Colonic mucosa (tissue), 4 donors: ENCODE measurements around the gene POU3F4. TPM values are rescaled to one million over a fixed set of nuclear protein-coding genes. Genes with fewer than 3 reads are reported as not detected.
A peak's percentile ranks its signal among the peaks of the same experiment; 100 is the strongest.

Experiments
- DNase-seq: peaks from one replicate; pipeline ENCODE4 v3.0.0-alpha.2; 2020
- H3K27ac ChIP-seq: fragments of 200-600 bp; one replicate; pipeline ENCODE4 v1.8.0; 2021
- H3K27me3 ChIP-seq: fragments of 200-600 bp; one replicate; pipeline ENCODE4 v1.8.0; 2021
- H3K36me3 ChIP-seq: fragments of 200-600 bp; one replicate; pipeline ENCODE4 v1.8.0; 2021
- H3K4me1 ChIP-seq: fragments of 200-600 bp; one replicate; pipeline ENCODE4 v1.8.0; 2021; ENCODE audit warnings: mild to moderate bottlenecking
- H3K4me3 ChIP-seq: fragments of 200-600 bp; one replicate; pipeline ENCODE4 v1.8.0; 2021
- H3K9ac ChIP-seq, 2 donors: one replicate each; pipeline ENCODE4 v1.7.0; 2013; ENCODE audit warnings: control low read depth in 2 of 2, low read depth in 2 of 2, low read length in 2 of 2
- H3K9me3 ChIP-seq: fragments of 200-600 bp; one replicate; pipeline ENCODE4 v1.8.0; 2021
- intact Hi-C: fragments of 100-400 bp; cut with DNase I; formaldehyde crosslinking; loops from one replicate; pipeline ENCODE4 v1.14.1; 2022
- total RNA-seq, 2 donors: library from RNA; stranded (reverse); fragmentation: NEBNext Ultra II Directional in 1 of 2; extraction: Animal tissue kit (Norgen Biotek cat#: 25700) in 1 of 2; gene quantifications; one replicate each; pipeline ENCODE4 v1.2.1, GENCODE V29; 2021
- TF ChIP-seq, protein P1 (sequence below): fragments of 200-600 bp; IDR thresholded peaks from one replicate; pipeline ENCODE4 v1.8.0; 2022; ENCODE audit warnings: antibody characterized with exemption, mild to moderate bottlenecking
- donor health status: healthy.
- donor health status: DM: no; HTN: no; CAD: no.
- donor health status: DM: no; HTN: no; CAD: no.

The POU3F4 gene
- total RNA-seq, 2 donors from 2014 or later = not detected

DNA sequence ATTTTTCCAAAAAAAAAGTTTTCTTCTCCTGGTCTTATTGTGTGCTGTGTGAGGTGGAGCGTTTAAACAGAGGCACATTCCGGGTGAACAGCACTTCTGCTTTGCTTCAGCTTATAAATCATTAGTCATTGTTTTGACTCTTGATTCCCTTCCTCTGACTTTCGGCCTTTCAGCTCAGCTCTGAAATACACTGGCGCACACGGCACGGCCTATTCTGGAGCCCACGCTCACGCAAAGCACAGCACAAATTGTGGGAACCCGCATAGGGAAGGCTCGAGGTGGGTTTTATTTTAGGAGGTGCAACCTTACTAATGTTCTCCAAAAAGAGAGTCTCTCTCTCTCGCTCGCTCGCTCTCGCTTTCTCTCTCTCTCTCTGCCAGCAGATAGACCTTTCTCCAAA is 4.0 kb downstream of the POU3F4 start:
- no peak for DNase-seq
- Histone ChIP-seq H3K9ac (no peak overlapping the region), H3K36me3 (no peaks in the 10 kb centered on the region), H3K4me1 (no peaks in the 10 kb centered on the region), H3K27me3 (peaks cover 31% of the 10 kb centered on the region), H3K4me3 (no peak overlapping the region), H3K27ac (no peak overlapping the region), H3K9me3 (no peaks in the 10 kb centered on the region)
- intact Hi-C loops = no loop called here
- TF ChIP-seq, protein P1, sequence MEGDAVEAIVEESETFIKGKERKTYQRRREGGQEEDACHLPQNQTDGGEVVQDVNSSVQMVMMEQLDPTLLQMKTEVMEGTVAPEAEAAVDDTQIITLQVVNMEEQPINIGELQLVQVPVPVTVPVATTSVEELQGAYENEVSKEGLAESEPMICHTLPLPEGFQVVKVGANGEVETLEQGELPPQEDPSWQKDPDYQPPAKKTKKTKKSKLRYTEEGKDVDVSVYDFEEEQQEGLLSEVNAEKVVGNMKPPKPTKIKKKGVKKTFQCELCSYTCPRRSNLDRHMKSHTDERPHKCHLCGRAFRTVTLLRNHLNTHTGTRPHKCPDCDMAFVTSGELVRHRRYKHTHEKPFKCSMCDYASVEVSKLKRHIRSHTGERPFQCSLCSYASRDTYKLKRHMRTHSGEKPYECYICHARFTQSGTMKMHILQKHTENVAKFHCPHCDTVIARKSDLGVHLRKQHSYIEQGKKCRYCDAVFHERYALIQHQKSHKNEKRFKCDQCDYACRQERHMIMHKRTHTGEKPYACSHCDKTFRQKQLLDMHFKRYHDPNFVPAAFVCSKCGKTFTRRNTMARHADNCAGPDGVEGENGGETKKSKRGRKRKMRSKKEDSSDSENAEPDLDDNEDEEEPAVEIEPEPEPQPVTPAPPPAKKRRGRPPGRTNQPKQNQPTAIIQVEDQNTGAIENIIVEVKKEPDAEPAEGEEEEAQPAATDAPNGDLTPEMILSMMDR = no peak

GRCh38 chrX:83516597-83516996 is 8.5 kb downstream of the POU3F4 start:
- H3K27ac ChIP-seq = no peak overlapping the region
- no peaks in the 10 kb centered on the region for H3K9me3 ChIP-seq
- H3K4me1 ChIP-seq = no peaks in the 10 kb centered on the region
- H3K4me3 ChIP-seq = no peak overlapping the region
- DNase-seq = no peak
- intact Hi-C loops = no loop called here
- TF ChIP-seq, protein P1 = no peak
- H3K9ac ChIP-seq = no peak overlapping the region
- H3K27me3 ChIP-seq = peaks cover 9% of the 10 kb centered on the region
- H3K36me3 ChIP-seq = no peaks in the 10 kb centered on the region

- DNase-seq = no peak
- TF ChIP-seq, protein P1 = no peak
- Histone ChIP-seq H3K9me3 (no peaks in the 10 kb centered on the region), H3K36me3 (no peaks in the 10 kb centered on the region), H3K27ac (no peak overlapping the region), H3K4me3 (no peak overlapping the region), H3K27me3 (no peaks in the 10 kb centered on the region), H3K9ac (no peak overlapping the region), H3K4me1 (no peaks in the 10 kb centered on the region)
- intact Hi-C loops = no loop called here
Measured at GRCh38 chrX:83521905-83522304, 13.8 kb downstream of the POU3F4 start.

GRCh38 chrX:83529950-83530349 is 21.9 kb downstream of the POU3F4 start:
- H3K9ac ChIP-seq = no peak overlapping the region
- TF ChIP-seq, protein P1 = no peak
- H3K9me3 ChIP-seq = no peaks in the 10 kb centered on the region
- no peak for DNase-seq
- H3K4me1 ChIP-seq = no peaks in the 10 kb centered on the region
- no peak overlapping the region for H3K27ac ChIP-seq
- H3K4me3 ChIP-seq = no peak overlapping the region
- no peaks in the 10 kb centered on the region for H3K27me3 ChIP-seq
- no peaks in the 10 kb centered on the region for H3K36me3 ChIP-seq
- intact Hi-C loops = no loop called here

DNA sequence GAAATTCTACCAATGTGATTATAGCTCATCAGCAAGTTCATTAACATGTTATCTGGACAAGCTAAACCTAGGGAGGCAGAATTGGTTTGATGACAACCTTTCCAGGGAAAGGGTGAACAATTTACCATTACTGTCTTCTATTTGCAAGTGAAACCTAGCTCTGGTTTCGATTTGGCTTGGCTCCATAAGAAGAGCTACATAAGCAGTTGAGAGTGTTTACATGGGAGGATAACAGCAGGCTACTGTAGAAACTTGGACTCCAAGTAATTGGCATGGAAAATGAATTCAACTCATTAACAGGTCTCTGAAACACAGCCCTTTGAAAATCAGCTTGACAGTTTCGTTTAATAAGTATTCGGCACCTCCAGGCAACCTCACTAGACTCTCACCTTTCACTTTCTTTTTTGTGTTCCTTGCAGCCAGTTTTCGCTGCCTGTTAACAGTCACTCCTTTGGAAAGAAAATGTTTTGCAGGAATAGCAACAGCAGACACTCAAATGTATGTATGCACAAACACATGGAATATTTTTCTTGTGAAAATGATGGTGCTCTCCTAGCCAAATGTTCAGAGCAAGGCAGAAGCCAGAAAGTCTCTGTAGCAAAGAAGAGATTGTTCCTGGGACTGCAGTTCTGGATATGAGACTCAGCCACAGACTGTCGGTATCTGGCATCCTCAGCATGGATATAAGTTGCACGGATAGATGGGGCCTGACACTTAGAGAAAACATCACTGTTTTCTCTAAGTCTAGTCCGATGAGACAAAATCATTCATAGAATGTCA is 27.5 kb downstream of the POU3F4 start:
- TF ChIP-seq, protein P1 = no peak
- no peaks in the 10 kb centered on the region for H3K4me1 ChIP-seq
- no peaks in the 10 kb centered on the region for H3K9me3 ChIP-seq
- H3K4me3 ChIP-seq = peak overlapping the region; percentile 21
- no peak overlapping the region for H3K9ac ChIP-seq
- no peak for DNase-seq
- H3K36me3 ChIP-seq = no peaks in the 10 kb centered on the region
- H3K27me3 ChIP-seq = no peaks in the 10 kb centered on the region
- intact Hi-C loops = no loop called here
- H3K27ac ChIP-seq = no peak overlapping the region
